Smooth muscle cell of the brain vasculature (primary cell): ENCODE measurements around the gene KIF27.
A peak's percentile ranks its signal among the peaks of the same experiment; 100 is the strongest.
"Not testable (repeated sequence)": the region's sequence is repeated elsewhere in the genome, so short reads cannot be mapped to it uniquely, and the experiment has no call there.

Experiments
- DNase-seq: peaks from one replicate; pipeline ENCODE4 v3.0.0-alpha.2; 2012; ENCODE audit warnings: low read depth, low spot score

KIF27 gene, protein sequence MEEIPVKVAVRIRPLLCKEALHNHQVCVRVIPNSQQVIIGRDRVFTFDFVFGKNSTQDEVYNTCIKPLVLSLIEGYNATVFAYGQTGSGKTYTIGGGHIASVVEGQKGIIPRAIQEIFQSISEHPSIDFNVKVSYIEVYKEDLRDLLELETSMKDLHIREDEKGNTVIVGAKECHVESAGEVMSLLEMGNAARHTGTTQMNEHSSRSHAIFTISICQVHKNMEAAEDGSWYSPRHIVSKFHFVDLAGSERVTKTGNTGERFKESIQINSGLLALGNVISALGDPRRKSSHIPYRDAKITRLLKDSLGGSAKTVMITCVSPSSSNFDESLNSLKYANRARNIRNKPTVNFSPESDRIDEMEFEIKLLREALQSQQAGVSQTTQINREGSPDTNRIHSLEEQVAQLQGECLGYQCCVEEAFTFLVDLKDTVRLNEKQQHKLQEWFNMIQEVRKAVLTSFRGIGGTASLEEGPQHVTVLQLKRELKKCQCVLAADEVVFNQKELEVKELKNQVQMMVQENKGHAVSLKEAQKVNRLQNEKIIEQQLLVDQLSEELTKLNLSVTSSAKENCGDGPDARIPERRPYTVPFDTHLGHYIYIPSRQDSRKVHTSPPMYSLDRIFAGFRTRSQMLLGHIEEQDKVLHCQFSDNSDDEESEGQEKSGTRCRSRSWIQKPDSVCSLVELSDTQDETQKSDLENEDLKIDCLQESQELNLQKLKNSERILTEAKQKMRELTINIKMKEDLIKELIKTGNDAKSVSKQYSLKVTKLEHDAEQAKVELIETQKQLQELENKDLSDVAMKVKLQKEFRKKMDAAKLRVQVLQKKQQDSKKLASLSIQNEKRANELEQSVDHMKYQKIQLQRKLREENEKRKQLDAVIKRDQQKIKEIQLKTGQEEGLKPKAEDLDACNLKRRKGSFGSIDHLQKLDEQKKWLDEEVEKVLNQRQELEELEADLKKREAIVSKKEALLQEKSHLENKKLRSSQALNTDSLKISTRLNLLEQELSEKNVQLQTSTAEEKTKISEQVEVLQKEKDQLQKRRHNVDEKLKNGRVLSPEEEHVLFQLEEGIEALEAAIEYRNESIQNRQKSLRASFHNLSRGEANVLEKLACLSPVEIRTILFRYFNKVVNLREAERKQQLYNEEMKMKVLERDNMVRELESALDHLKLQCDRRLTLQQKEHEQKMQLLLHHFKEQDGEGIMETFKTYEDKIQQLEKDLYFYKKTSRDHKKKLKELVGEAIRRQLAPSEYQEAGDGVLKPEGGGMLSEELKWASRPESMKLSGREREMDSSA (N-terminal part only)

GRCh38 chr9:83920927-83921707 is at the start of gene KIF27:
Gene KIF27 (minus strand): TSS chr9:83921432. CDS start chr9:83915591, 5,841 bp downstream.
- peak; percentile 91 for DNase-seq

GRCh38 chr9:83969602-83970001 is 48.4 kb upstream of the KIF27 start:
- DNase-seq, result no peak

DNA sequence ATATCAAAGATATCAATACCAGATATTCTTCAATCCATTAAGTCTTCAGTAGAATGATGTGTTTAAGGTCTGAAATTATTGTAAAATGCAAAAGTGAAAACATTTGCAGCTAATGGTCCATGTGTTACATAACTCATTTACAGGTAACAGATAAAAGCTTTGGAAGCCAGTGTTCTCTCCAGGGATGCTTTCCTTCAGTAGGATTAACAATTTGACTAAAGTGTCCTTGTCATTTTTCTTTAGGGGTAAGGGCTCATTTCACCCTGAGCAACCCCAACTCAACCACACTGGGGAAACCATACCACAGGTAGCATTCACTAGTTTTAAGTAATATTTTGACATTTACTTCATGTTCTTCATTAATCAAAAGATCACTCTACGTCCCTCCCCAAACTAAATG is 45.8 kb upstream of the KIF27 start:
- DNase-seq, result no peak

- DNase-seq, result no peak
These were observed 45.0 kb upstream of the KIF27 start for GRCh38 chr9:83966209-83966582.

DNA sequence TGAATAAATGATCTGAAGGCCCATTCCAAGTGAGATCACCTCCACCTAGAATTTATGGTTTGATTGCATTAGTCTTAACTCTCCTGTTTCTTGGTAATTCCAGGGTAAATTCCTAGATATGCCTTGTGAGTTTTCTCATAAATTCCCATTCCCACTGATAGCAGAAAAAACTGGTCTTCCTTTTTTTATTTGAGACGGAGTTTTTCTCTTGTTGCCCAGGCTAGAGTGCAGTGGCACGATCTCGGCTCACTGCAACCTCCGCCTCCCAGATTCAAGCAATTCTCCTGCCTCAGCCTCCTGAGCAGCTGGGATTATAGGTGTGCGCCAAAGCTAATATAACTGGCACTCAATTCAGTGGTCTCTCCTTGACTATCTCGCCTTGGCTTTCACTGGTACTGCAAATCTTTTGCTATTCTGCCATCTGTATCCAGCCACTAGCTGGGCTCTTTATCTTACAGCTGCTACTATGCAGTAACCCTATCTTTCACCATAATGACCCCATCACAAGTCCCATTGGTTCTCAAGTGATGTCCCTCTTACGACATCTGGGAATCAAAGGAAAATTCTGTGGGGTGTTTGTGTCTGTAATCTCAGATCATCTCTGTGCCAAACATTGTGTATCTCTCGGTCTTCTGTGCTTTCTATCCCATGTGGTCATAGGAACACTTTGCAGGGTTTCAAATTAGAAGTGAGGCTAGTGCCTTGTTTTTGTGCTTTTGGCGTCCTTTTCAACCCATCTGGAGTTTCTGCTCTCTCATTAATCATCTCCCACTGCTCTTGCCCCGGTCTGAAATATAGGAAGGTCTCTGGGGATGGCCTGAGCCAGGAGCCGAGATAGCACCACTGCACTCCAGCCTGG is 44.3 kb upstream of the KIF27 start:
- no peak for DNase-seq

GRCh38 chr9:83964973-83965349 is 43.7 kb upstream of the KIF27 start:
- DNase-seq, result no peak

DNA sequence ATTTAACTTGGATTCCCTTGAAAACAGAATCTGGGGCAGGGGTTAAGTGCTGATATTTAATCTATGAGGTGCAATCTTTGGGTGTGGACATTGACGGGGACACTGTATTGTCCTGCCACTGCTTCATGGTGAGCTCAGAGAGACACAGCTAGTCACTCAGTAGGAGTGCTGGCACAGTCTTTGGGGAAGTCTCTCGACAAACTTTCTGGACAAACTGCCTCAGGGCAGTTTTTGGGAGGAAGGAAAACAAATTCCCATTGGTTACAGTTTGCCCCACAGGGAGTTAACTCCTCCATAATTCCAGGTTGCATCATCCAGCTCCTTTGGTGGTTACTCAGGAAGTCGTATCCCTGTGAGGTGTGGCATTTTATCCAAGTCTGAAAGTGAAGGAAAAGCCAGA is 40.9 kb upstream of the KIF27 start:
- no peak for DNase-seq

- DNase-seq, result no peak
These were observed 39.8 kb upstream of the KIF27 start for GRCh38 chr9:83960991-83961390.

- peak; percentile 82 for DNase-seq
These were observed 37.8 kb upstream of the KIF27 start for GRCh38 chr9:83959061-83959460.

- no peak for DNase-seq
These were observed 35.9 kb upstream of the KIF27 start for GRCh38 chr9:83957248-83957513.

GRCh38 chr9:83956436-83957247 is 35.4 kb upstream of the KIF27 start:
- no peak for DNase-seq

DNA sequence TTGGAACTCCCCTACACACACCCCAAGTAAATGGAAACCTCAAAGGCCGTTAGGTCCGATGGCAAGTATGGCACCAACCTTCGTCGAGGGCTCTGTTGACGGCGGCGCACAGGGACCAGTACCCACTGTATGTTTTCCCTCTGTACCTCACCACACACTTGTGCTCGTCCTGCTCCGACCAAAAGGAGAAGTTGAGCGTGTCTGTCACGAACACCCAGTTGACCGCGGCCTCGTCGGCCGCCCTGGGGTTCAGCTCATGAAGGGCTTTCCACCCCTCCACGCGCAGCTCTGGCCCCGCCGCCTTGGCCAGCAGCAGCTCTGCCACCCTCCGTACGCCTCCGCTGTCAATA is 34.8 kb upstream of the KIF27 start:
- no peak for DNase-seq

GRCh38 chr9:83948096-83948495 is 26.9 kb upstream of the KIF27 start:
- not testable (repeated sequence) for DNase-seq

DNA sequence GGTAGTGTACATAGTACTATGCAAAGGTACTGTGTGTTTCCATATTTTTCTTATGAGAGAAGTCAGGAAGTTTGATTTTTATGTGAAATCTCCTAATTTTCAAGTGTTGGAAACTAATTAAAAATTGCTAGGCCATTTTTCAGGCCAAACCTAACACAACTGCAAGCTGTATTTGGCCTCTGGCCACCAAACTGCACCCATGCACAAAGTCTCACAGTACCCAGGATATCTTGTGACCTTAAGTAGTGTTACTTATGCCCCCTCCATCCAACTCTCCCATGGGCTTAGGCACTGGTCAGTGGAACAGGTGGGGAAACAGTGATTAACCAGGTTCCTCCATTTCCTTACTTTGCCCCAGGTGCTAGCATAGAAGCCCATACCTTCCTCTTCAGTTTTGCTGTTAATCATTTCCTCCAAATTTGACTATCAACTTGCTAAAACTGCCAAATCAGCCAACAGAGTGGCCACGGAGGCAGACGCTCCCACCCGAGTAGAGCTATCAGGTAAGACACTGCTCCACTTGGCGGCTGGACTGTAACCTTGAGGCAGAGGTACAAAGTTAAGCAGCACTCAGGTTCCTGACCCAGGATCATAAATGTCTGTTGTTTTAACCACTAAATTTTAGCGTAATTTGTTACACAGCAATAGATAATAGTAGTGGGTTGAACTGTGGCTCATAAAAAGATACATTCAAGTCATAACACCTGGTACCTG is 19.5 kb upstream of the KIF27 start:
- DNase-seq, result no peak

DNA sequence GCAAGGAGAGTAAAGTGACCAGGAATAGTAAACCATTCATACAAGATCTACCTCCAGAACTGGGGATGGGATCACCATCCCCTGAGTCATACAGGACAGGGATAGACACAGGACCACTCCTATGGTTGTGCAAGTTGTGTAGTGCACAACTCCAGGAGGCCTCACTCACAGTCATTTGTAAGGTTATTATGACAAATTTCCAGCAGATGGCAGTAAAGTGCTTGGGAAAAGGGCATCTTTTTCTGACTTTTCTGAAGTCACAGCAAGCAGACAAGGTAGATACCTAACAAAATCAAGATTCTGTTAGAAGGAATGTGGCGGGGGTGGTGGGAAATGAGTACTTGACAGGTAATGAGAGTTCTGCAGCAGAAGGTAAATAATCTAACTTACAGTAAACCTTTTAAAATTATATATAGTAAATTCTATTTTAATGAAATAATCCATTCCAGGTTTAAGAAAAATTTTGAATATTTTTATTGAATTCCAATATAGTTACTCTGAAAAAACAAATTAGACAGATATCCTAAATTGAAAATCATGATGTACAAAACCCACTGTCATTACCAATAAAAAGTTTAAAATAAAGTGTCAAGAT is 16.7 kb upstream of the KIF27 start:
- no peak for DNase-seq

- no peak for DNase-seq
These were observed 15.3 kb upstream of the KIF27 start for GRCh38 chr9:83936523-83936922.

DNA sequence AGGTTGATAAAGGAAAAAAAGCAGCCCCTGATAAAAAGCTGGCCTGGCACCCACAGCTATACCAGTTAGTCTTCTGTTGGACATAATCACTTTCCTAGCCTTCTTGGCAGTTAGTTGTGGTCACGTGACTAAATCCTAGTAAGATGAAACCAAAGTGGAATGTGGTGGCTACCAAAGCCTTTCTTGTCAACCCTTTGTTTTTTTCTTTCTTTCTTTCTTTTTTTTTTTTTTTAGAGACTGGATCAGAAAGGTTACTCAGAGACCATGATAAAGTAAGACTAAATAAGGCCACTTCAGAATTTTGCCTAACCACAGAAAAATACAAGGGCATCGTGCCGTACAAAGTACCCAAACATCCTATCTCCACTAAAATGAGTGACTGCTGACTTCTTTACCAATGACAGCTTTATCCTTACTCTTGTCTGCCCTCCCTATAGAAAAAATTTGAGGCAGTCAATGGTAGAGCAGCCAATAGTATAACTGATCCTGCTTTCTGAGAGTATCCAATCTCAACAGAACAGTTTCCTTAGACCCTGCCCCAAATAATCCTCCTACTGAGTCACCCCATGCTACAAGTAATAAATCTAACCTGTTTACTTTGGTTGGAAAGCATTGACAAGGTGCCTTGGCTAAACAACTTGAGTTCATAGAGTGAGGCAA is 14.2 kb upstream of the KIF27 start:
- DNase-seq, result no peak
